Left ventricle myocardium inferior (tissue), 1 donor: ENCODE data around the gene SNAPC4. TPM values are rescaled to one million over a fixed set of nuclear protein-coding genes. Genes with fewer than 3 reads are reported as not detected.

Source experiments
- DNase-seq: peaks from one replicate; pipeline ENCODE4 v3.0.0-alpha.2; 2020
- H3K27ac ChIP-seq: fragments of 200-600 bp; replicated peaks from 2 replicates; pipeline ENCODE4 v1.8.0; 2021
- H3K27me3 ChIP-seq: fragments of 200-600 bp; 2 replicates; pipeline ENCODE4 v1.8.0; 2021; ENCODE audit warnings: low read depth
- H3K36me3 ChIP-seq: fragments of 200-600 bp; 2 replicates; pipeline ENCODE4 v1.8.0; 2021
- H3K4me1 ChIP-seq: fragments of 200-600 bp; 2 replicates; pipeline ENCODE4 v1.8.0; 2021
- H3K4me3 ChIP-seq: fragments of 200-600 bp; 2 replicates; pipeline ENCODE4 v1.8.0; 2021; ENCODE audit warnings: mild to moderate bottlenecking, moderate library complexity
- H3K9me3 ChIP-seq: fragments of 200-600 bp; replicated peaks from 2 replicates; pipeline ENCODE4 v1.8.0; 2021
- intact Hi-C: fragments of 100-400 bp; cut with micrococcal nuclease; formaldehyde crosslinking; loops from one replicate; pipeline ENCODE4 v1.11.0; 2022
- total RNA-seq: library from RNA; stranded (reverse); fragmentation: NEBNext Ultra II Directional; extraction: Animal tissue kit (Norgen Biotek cat#: 25700); gene quantifications from one replicate; pipeline ENCODE4 v1.2.1, GENCODE V29; 2021
- TF ChIP-seq, protein P1 (sequence below): fragments of 200-600 bp; IDR thresholded peaks from 2 replicates; pipeline ENCODE4 v1.8.0; 2021; ENCODE audit warnings: antibody characterized with exemption, mild to moderate bottlenecking, borderline replicate concordance
- donor health status: DM: no; HTN: yes; CAD: no; lungs with severe emphysema.

SNAPC4 gene
- total RNA-seq, 1 donor from 2014 or later, result 5.2 TPM

DNA sequence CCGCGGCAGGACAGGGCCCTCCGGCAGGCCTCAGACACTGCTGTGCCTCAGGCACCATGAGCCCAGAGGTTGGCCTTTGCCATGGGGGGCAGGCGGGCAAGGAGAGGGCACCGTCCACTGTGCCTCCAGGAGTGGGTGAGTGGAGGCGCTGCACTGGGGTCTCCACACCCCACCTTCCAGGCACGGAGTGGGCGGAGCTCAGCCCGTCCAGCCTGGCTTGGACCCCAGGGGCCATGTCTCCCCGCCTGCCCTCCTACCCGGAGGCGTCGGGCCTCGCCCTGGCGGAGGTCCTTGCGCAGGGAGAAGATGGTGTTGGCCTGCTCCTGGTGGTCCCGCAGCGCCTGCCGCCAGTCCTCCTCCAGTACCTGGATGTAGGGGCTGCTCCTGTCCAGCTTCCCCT lies 29.9 kb downstream of the SNAPC4 start:
- Histone ChIP-seq H3K36me3 (no peaks in the 10 kb centered on the region), H3K9me3 (no peaks in the 10 kb centered on the region), H3K27ac (no peak overlapping the region), H3K27me3 (no peaks in the 10 kb centered on the region), H3K4me1 (no peaks in the 10 kb centered on the region), H3K4me3 (no peak overlapping the region)
- intact Hi-C loops, result no loop called here
- DNase-seq, result no peak
- TF ChIP-seq, protein P1, sequence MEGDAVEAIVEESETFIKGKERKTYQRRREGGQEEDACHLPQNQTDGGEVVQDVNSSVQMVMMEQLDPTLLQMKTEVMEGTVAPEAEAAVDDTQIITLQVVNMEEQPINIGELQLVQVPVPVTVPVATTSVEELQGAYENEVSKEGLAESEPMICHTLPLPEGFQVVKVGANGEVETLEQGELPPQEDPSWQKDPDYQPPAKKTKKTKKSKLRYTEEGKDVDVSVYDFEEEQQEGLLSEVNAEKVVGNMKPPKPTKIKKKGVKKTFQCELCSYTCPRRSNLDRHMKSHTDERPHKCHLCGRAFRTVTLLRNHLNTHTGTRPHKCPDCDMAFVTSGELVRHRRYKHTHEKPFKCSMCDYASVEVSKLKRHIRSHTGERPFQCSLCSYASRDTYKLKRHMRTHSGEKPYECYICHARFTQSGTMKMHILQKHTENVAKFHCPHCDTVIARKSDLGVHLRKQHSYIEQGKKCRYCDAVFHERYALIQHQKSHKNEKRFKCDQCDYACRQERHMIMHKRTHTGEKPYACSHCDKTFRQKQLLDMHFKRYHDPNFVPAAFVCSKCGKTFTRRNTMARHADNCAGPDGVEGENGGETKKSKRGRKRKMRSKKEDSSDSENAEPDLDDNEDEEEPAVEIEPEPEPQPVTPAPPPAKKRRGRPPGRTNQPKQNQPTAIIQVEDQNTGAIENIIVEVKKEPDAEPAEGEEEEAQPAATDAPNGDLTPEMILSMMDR, result no peak

DNA sequence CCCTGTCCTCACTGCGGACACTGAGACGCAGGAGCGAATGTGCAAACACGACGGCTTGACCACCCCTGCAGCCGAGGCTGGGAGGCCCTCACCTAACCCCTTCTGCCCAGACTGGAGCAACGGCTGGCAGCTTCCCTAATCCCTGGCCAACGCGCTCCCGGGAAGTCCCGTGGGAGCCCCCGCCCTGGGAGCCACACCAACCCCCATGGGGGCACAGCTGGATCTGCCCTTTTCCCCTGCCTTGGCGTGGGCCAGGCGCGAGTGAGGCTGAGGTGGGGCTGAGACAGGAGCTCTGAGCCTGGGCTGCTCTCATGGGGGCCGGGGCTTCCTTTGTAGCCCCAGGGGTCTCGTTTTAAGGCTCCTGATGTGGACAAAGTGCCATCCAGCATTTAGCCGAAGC lies 31.8 kb downstream of the SNAPC4 start:
- TF ChIP-seq, protein P1, result no peak
- no peak for DNase-seq
- intact Hi-C loops, result no loop called here

DNA sequence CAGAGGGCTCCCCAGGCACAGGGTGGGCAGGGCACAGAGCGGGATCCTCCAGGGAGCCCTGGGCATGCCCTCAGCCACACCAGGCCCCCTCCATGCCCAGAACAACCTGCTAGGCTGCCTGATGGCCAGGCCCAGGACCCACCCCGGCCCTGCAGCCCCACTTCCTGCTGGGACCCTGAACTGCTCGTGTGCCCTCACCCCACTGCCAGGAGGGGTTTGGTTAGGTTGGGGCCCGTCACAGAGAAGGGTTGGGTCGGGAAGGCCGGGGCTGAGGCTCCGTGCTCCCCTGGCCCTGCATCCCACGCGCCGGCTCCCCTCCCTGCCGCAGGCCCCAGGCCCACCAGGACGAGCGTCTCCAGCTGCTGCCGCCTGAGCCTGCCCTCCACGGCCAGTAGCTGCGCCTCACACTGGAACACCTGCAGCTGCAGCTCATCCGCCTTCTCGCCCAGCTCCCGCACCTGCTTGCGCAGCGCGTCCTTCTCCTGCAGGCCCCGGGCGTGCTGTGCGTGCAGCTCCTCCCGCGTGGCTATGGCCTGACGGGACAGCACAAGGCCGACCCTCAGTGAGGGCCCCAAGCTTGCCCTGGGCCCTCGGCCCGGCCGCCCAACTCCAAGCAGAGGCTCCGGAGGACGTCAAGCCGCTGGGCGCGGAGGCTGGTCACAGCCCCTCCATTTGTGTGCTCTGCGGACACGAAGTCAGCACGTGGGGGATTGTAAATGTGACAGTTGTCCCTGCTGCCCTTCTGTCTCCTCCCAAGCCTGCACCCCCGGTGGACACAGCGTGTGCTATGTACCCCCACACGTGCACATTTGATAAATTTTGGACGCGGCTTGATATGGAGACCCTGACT lies 32.4 kb downstream of the SNAPC4 start:
- intact Hi-C loops, result no loop called here
- TF ChIP-seq, protein P1, result no peak
- H3K4me3 ChIP-seq, result no peak overlapping the region
- H3K9me3 ChIP-seq, result no peaks in the 10 kb centered on the region
- DNase-seq, result no peak
- H3K27ac ChIP-seq, result no peak overlapping the region
- no peaks in the 10 kb centered on the region for H3K36me3 ChIP-seq
- no peaks in the 10 kb centered on the region for H3K27me3 ChIP-seq
- peaks cover 12% of the 10 kb centered on the region for H3K4me1 ChIP-seq

More for the DNA sequence above, 31.8 kb downstream of the SNAPC4 start:
- no peaks in the 10 kb centered on the region for H3K9me3 ChIP-seq
- H3K4me3 ChIP-seq, result no peak overlapping the region
- H3K27ac ChIP-seq, result no peak overlapping the region
- H3K27me3 ChIP-seq, result no peaks in the 10 kb centered on the region
- H3K4me1 ChIP-seq, result peaks cover 7% of the 10 kb centered on the region
- no peaks in the 10 kb centered on the region for H3K36me3 ChIP-seq

DNA sequence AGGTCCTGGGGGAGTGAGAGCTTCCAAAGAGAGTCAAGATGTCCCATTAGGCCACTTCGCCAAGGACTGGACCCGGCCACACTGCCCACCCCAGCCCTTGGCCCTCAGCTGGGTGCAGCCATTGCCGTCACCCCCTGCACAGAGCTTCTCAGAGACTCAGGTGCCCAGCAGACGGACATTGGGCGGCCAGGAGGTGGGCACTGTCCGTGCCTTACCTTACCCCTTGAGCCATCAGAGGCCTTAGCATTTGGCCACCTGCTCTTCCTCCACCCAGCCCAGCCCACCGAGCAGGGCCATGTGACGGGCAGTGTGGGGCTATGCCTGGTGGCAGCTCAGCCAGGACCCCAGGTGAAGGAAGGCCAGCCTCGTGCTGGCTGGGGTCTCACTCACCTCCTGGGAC lies 33.1 kb downstream of the SNAPC4 start:
- Histone ChIP-seq H3K9me3 (no peaks in the 10 kb centered on the region), H3K4me3 (no peak overlapping the region), H3K36me3 (no peaks in the 10 kb centered on the region), H3K4me1 (peaks cover 19% of the 10 kb centered on the region), H3K27ac (no peak overlapping the region), H3K27me3 (no peaks in the 10 kb centered on the region)
- TF ChIP-seq, protein P1, result no peak
- intact Hi-C loops, result no loop called here
- DNase-seq, result no peak

DNA sequence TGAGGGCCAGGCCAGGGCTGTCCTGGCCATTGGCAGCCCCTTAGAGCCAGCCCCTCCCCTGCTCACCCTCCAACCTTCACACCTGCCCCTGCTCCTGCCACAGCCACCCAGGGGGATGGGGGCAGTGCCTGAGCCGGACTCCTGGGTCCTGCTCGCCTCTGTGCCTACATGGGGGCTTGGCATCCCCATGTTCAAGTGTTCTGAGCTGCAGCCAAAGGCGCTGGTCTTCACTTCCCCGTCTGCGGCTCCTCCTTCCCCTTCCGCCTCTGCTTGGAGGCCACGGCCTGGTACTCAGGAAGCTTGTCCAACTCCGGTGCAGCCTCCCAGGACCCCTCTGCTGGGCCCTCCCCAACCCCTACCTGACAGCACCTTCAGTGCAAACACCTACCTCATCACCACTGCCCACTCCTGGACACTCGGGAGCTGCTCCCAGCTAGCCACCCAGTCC lies 34.2 kb downstream of the SNAPC4 start:
- no peak overlapping the region for H3K4me3 ChIP-seq
- no peak for DNase-seq
- no peaks in the 10 kb centered on the region for H3K27me3 ChIP-seq
- H3K4me1 ChIP-seq, result peaks cover 29% of the 10 kb centered on the region
- H3K9me3 ChIP-seq, result no peaks in the 10 kb centered on the region
- no peak overlapping the region for H3K27ac ChIP-seq
- TF ChIP-seq, protein P1, result no peak
- intact Hi-C loops, result no loop called here
- H3K36me3 ChIP-seq, result no peaks in the 10 kb centered on the region
